WERI-Rb-1 (cell line): Measurements from ENCODE around the gene OR10J1.

ENCODE experiments used
- DNase-seq: peaks from one replicate; pipeline ENCODE4 v3.0.0-alpha.2; 2020
- H3K27ac ChIP-seq: fragments of 250-450 bp; sonication (Bioruptor Pico); 2 replicates; pipeline ENCODE4 v1.5.1; 2020; ENCODE audit warnings: mild to moderate bottlenecking, moderate library complexity
- H3K27me3 ChIP-seq: fragments of 250-450 bp; sonication (Bioruptor Pico); 2 replicates; pipeline ENCODE4 v1.5.1; 2021; ENCODE audit warnings: mild to moderate bottlenecking, low read depth, moderate library complexity; ENCODE audit not compliant: insufficient read depth, severe bottlenecking
- H3K36me3 ChIP-seq: fragments of 250-450 bp; sonication (Bioruptor Pico); 2 replicates; pipeline ENCODE4 v1.5.1; 2020; ENCODE audit warnings: mild to moderate bottlenecking, moderate library complexity
- H3K4me3 ChIP-seq: 2 replicates; pipeline ENCODE4 v1.5.1; 2011; ENCODE audit warnings: low read depth, mild to moderate bottlenecking, control low read depth, low read length
- H3K9me3 ChIP-seq: fragments of 250-450 bp; sonication (Bioruptor Pico); 2 replicates; pipeline ENCODE4 v1.5.1; 2021; ENCODE audit warnings: mild to moderate bottlenecking, moderate library complexity; ENCODE audit not compliant: severe bottlenecking
- TF ChIP-seq, protein P1 (sequence below): IDR thresholded peaks from 2 replicates; pipeline ENCODE4 v1.5.1; 2011; ENCODE audit warnings: low read depth, mild to moderate bottlenecking, control low read depth, inconsistent platforms, low read length

The OR10J1 gene

DNA sequence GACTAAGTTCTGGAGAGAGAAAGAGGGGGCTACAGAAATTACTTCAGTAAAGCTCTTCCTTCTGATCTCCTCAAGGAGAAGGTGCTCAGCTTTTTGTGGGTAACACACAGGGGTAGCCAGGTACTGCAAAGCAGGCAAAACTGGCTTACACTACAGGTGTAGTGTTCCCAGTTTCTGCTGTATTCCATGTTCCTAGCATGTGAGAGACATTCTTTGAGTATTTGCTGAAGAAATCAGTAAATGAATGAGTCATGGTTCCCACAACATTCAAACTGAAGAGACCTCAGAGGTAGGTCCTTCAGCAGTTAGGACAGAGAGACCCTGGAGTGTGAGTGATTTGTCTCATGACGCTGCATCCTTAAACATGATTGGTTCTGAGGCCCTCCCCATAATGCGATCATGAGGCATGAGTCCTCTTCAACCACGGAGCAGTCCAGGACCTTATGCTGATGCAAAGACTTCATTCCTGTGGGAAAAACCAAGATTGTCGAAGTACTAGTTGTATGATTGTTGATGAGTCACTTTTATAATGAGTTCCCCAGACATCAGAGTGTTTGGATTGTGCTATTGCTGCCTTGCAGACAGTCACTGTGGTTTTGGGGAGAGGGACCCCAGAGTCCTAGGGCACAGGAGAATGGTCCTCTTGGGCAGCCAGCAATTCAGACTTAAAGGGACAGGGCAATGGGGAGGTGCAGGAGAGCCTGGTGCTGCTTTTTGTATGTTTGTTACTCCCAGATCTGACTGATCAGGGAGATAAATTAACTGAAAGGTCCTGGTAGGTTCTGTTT is 10.3 kb upstream of the OR10J1 start:
- Histone ChIP-seq H3K27ac (no peak overlapping the region), H3K4me3 (no peak overlapping the region), H3K27me3 (peaks cover 89% of the 10 kb centered on the region), H3K9me3 (no peaks in the 10 kb centered on the region), H3K36me3 (no peaks in the 10 kb centered on the region)
- TF ChIP-seq, protein P1, sequence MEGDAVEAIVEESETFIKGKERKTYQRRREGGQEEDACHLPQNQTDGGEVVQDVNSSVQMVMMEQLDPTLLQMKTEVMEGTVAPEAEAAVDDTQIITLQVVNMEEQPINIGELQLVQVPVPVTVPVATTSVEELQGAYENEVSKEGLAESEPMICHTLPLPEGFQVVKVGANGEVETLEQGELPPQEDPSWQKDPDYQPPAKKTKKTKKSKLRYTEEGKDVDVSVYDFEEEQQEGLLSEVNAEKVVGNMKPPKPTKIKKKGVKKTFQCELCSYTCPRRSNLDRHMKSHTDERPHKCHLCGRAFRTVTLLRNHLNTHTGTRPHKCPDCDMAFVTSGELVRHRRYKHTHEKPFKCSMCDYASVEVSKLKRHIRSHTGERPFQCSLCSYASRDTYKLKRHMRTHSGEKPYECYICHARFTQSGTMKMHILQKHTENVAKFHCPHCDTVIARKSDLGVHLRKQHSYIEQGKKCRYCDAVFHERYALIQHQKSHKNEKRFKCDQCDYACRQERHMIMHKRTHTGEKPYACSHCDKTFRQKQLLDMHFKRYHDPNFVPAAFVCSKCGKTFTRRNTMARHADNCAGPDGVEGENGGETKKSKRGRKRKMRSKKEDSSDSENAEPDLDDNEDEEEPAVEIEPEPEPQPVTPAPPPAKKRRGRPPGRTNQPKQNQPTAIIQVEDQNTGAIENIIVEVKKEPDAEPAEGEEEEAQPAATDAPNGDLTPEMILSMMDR = no peak
- DNase-seq = no peak

GRCh38 chr1:159430985-159431384 is 8.5 kb upstream of the OR10J1 start:
- Histone ChIP-seq H3K4me3 (no peak overlapping the region), H3K36me3 (no peaks in the 10 kb centered on the region), H3K9me3 (no peaks in the 10 kb centered on the region), H3K27me3 (peaks cover 94% of the 10 kb centered on the region), H3K27ac (no peak overlapping the region)
- DNase-seq = no peak
- TF ChIP-seq, protein P1 = no peak

GRCh38 chr1:159431904-159432303 is 7.6 kb upstream of the OR10J1 start, which contains the start of gene OR10J4:
OR10J4 (plus strand) TSS chr1:159432204.
- no peak for DNase-seq
- Histone ChIP-seq H3K4me3 (no peak within 1 kb of the TSS), H3K9me3 (no peaks in the 10 kb centered on the region), H3K27me3 (peaks cover 98% of the 10 kb centered on the region), H3K27ac (no peak within 1 kb of the TSS), H3K36me3 (no peaks in the 10 kb centered on the region)
- TF ChIP-seq, protein P1 = no peak

DNA sequence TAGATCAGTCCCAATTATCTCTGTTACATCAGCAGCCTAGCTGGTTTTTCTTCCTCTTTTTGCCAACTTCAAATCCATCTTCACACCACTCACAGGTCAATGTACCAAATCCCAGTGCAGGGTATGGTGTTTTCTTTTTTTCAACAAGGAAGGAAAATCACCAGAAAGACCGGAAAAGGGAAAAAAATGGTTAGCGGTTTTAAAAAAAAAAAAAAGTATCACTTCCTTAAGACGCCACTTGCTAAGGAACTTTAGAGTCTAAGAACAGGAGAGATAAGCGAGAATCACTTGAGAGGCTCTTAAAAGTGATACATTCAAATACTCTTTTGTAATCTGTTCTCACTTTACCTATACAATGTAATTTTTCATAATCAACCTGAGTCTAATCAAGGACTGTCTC is 3.1 kb upstream of the OR10J1 start:
- H3K4me3 ChIP-seq = no peak overlapping the region
- no peaks in the 10 kb centered on the region for H3K36me3 ChIP-seq
- peaks cover 97% of the 10 kb centered on the region for H3K27me3 ChIP-seq
- DNase-seq = no peak
- no peaks in the 10 kb centered on the region for H3K9me3 ChIP-seq
- TF ChIP-seq, protein P1 = no peak
- no peak overlapping the region for H3K27ac ChIP-seq

DNA sequence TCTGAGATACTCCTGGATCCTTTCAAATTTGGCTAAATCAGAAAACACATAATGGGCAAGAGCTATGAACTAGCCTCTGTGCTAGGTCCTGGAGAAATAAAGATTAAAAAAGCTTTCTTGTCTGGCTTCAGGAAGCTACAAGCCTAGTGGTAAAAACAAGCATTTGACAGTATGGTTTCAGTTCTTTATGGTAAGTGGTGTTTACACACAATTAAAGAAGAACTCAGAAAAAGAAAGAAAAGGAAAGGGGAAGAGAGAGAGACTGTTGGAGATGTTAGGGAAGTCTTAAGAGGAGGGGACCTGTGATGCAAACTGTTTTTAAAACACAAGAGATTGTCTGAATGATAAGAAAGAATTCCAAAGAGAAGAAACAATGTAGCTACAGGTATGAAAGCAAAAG is 1.8 kb downstream of the OR10J1 start:
- Histone ChIP-seq H3K4me3 (no peak overlapping the region), H3K9me3 (no peaks in the 10 kb centered on the region), H3K27me3 (peaks cover 83% of the 10 kb centered on the region), H3K36me3 (no peaks in the 10 kb centered on the region), H3K27ac (no peak overlapping the region)
- DNase-seq = no peak
- TF ChIP-seq, protein P1 = no peak

- Histone ChIP-seq H3K27me3 (peaks cover 83% of the 10 kb centered on the region), H3K27ac (no peak overlapping the region), H3K4me3 (no peak overlapping the region), H3K9me3 (no peaks in the 10 kb centered on the region), H3K36me3 (no peaks in the 10 kb centered on the region)
- TF ChIP-seq, protein P1 = no peak
- no peak for DNase-seq
Measured at GRCh38 chr1:159442428-159442827, 2.9 kb downstream of the OR10J1 start.
